Pons (tissue), 1 donor: Measurements from ENCODE around the gene CT45A7.
"Not testable (repeated sequence)": the region's sequence is repeated elsewhere in the genome, so short reads cannot be mapped to it uniquely, and the experiment has no call there.

ENCODE experiments used
- DNase-seq: peaks from one replicate; pipeline ENCODE4 v3.0.0-alpha.2; 2016; ENCODE audit warnings: low spot score

Gene CT45A7

GRCh38 chrX:135837180-135837579, at the start of gene CT45A7:
TSS of gene CT45A7 (minus strand) at chrX:135837280. CDS start at chrX:135833533, 3,747 bp downstream.
- DNase-seq: not testable (repeated sequence)

GRCh38 chrX:135882741-135883140, 45.7 kb upstream of the CT45A7 start:
- not testable (repeated sequence) for DNase-seq

GRCh38 chrX:135871712-135872111, 34.6 kb upstream of the CT45A7 start, which contains the start of gene CT45A9:
TSS of gene CT45A9 (minus strand) at chrX:135871812. CDS start at chrX:135868061, 3,751 bp downstream.
- DNase-seq: not testable (repeated sequence)

GRCh38 chrX:135854438-135854837, 17.4 kb upstream of the CT45A7 start, which contains the start of gene CT45A8:
TSS of gene CT45A8 (minus strand) at chrX:135854538. CDS start at chrX:135850783, 3,755 bp downstream.
- DNase-seq: not testable (repeated sequence)

- not testable (repeated sequence) for DNase-seq
Observed at GRCh38 chrX:135819912-135820311, 17.2 kb downstream of the CT45A7 start, which contains the start of gene CT45A2. TSS of gene CT45A2 (minus strand) at chrX:135820012. CDS start at chrX:135816265, 3,747 bp downstream.

- DNase-seq: not testable (repeated sequence)
Observed at GRCh38 chrX:135802687-135803086, 34.4 kb downstream of the CT45A7 start, which contains the start of gene CT45A6. TSS of gene CT45A6 (minus strand) at chrX:135802787. CDS start at chrX:135798993, 3,794 bp downstream.

- DNase-seq: not testable (repeated sequence)
Observed at GRCh38 chrX:135785403-135785802, 51.7 kb downstream of the CT45A7 start, which contains the start of gene CT45A5. TSS of gene CT45A5 (minus strand) at chrX:135785503. CDS start at chrX:135781729, 3,774 bp downstream.
